Measurements from ENCODE around the gene GPR25.

GRCh38 chr1:200888349-200888838 lies 15.6 kb downstream of the GPR25 start:
- TF ChIP-seq POLR2A (IDR thresholded peaks at IDR 0.05) (no peak), POLR2AphosphoS5 (IDR thresholded peaks at IDR 0.05) (no peak)
- TF ChIP-seq, protein P1, sequence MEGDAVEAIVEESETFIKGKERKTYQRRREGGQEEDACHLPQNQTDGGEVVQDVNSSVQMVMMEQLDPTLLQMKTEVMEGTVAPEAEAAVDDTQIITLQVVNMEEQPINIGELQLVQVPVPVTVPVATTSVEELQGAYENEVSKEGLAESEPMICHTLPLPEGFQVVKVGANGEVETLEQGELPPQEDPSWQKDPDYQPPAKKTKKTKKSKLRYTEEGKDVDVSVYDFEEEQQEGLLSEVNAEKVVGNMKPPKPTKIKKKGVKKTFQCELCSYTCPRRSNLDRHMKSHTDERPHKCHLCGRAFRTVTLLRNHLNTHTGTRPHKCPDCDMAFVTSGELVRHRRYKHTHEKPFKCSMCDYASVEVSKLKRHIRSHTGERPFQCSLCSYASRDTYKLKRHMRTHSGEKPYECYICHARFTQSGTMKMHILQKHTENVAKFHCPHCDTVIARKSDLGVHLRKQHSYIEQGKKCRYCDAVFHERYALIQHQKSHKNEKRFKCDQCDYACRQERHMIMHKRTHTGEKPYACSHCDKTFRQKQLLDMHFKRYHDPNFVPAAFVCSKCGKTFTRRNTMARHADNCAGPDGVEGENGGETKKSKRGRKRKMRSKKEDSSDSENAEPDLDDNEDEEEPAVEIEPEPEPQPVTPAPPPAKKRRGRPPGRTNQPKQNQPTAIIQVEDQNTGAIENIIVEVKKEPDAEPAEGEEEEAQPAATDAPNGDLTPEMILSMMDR (IDR thresholded peaks at IDR 0.05), result no peak

Data from breast epithelium (tissue), 3 donors.